GM21619 (cell line): ENCODE data around the gene CABP1.

Experiments
- ATAC-seq: cut with Tn5 transposase; IDR thresholded peaks from one replicate; pipeline ENCODE4 v1.9.1; 2021; ENCODE audit not compliant: unreplicated experiment

CABP1 gene

GRCh38 chr12:120690083-120690450, 49.6 kb downstream of the CABP1 start:
- ATAC-seq, result no peak

- no peak for ATAC-seq
These were observed 50.6 kb downstream of the CABP1 start for GRCh38 chr12:120690978-120691377.

- ATAC-seq, result no peak
These were observed 52.2 kb downstream of the CABP1 start for GRCh38 chr12:120692524-120693033.

GRCh38 chr12:120693848-120694247, 53.4 kb downstream of the CABP1 start:
- no peak for ATAC-seq

- no peak for ATAC-seq
These were observed 56.2 kb downstream of the CABP1 start for GRCh38 chr12:120696626-120697025.

- no peak for ATAC-seq
These were observed 56.9 kb downstream of the CABP1 start for GRCh38 chr12:120697344-120697743.

- no peak for ATAC-seq
These were observed 58.2 kb downstream of the CABP1 start for GRCh38 chr12:120698665-120699064.

- no peak for ATAC-seq
These were observed 59.1 kb downstream of the CABP1 start for GRCh38 chr12:120699553-120699952.

GRCh38 chr12:120700886-120701285, 60.5 kb downstream of the CABP1 start:
- ATAC-seq, result no peak

- ATAC-seq, result no peak
These were observed 62.2 kb downstream of the CABP1 start for GRCh38 chr12:120702637-120703036.

GRCh38 chr12:120703311-120703942, 63.0 kb downstream of the CABP1 start:
- ATAC-seq, result no peak

- no peak for ATAC-seq
These were observed 65.2 kb downstream of the CABP1 start for GRCh38 chr12:120705618-120706017.

- ATAC-seq, result no peak
These were observed 65.6 kb downstream of the CABP1 start for GRCh38 chr12:120706029-120706428.

- no peak for ATAC-seq
These were observed 68.2 kb downstream of the CABP1 start for GRCh38 chr12:120708651-120709050.

- peak; percentile 73 for ATAC-seq
These were observed 69.8 kb downstream of the CABP1 start, which contains the start of gene UNC119B for GRCh38 chr12:120710031-120710804. Gene UNC119B (plus strand): TSS chr12:120710458. CDS start chr12:120710475, 17 bp downstream.

GRCh38 chr12:120710805-120711296, 70.4 kb downstream of the CABP1 start:
- peak; percentile 26 for ATAC-seq

GRCh38 chr12:120711411-120711810, 71.0 kb downstream of the CABP1 start:
- ATAC-seq, result no peak

GRCh38 chr12:120712610-120713009, 72.2 kb downstream of the CABP1 start:
- no peak for ATAC-seq

- ATAC-seq, result no peak
These were observed 73.5 kb downstream of the CABP1 start for GRCh38 chr12:120713861-120714482.
